Peyer's patch (tissue), 4 donors: ENCODE measurements around the gene NTRK2. TPM values are rescaled to one million over a fixed set of nuclear protein-coding genes. Genes with fewer than 3 reads are reported as not detected.

Experiments
- DNase-seq, 3 donors: peaks; one replicate each; pipeline ENCODE4 v3.0.0-alpha.2; 2017 to 2019
- H3K27ac ChIP-seq, 4 donors: fragments of 200-600 bp; sonication (generic); one replicate each; pipeline ENCODE4 v1.5.1; 2016 to 2019
- H3K27me3 ChIP-seq, 2 donors: fragments of 200-600 bp; sonication (generic); one replicate each; pipeline ENCODE4 v1.5.1; 2019
- H3K36me3 ChIP-seq, 3 donors: fragments of 200-600 bp; sonication (generic); one replicate each; pipeline ENCODE4 v1.5.1; 2016 to 2019
- H3K4me1 ChIP-seq, 4 donors: fragments of 200-600 bp; sonication (generic); one replicate each; pipeline ENCODE4 v1.5.1; 2016 to 2019
- H3K4me3 ChIP-seq, 4 donors: fragments of 200-600 bp; sonication (generic); 1 replicate in 3 of 4; 2 replicates in 1 of 4; pipeline ENCODE4 v1.5.1; 2016 to 2019; ENCODE audit warnings: mild to moderate bottlenecking in 1 of 4
- H3K9me3 ChIP-seq, 4 donors: fragments of 200-600 bp; sonication (generic); one replicate each; pipeline ENCODE4 v1.5.1; 2016 to 2019; ENCODE audit warnings: mild to moderate bottlenecking in 1 of 4
- CTCF ChIP-seq, 6 experiments: fragments of 450-650 bp in 4 of 6; fragments of 200-600 bp in 2 of 6; sonication (generic) in 1 of 6; IDR thresholded peaks; one replicate each; pipeline ENCODE4 v1.5.1; 2017 to 2019; ENCODE audit warnings: antibody characterized with exemption in 6 of 6, mild to moderate bottlenecking in 3 of 6, moderate library complexity in 1 of 6
- POLR2A ChIP-seq, 2 donors: fragments of 450-650 bp; IDR thresholded peaks; one replicate each; pipeline ENCODE4 v1.5.1; 2017; ENCODE audit warnings: antibody characterized with exemption in 2 of 2, mild to moderate bottlenecking in 2 of 2, moderate library complexity in 2 of 2
- total RNA-seq, 4 donors: library from RNA; depleted of rRNA; stranded (reverse); fragments of >200 nt; gene quantifications; one replicate each; pipeline ENCODE4 v1.1.0, GENCODE V29; 2016

Gene NTRK2
- total RNA-seq, 4 donors from 2014 or later: 0.35 to 1.7 (median 0.84) TPM

- TF ChIP-seq POLR2A (IDR thresholded peaks at IDR 0.05) (no peak), CTCF (IDR thresholded peaks at IDR 0.05) (no peak)
- no peaks in the 10 kb centered on the region for H3K27me3 ChIP-seq
- no peaks in the 10 kb centered on the region for H3K9me3 ChIP-seq
- DNase-seq: no peak
- H3K36me3 ChIP-seq: no peaks in the 10 kb centered on the region
- no peak overlapping the region for H3K27ac ChIP-seq
- no peaks in the 10 kb centered on the region for H3K4me1 ChIP-seq
- H3K4me3 ChIP-seq: no peak overlapping the region
These were observed 354.8 kb downstream of the NTRK2 start for GRCh38 chr9:85024374-85024773.

- TF ChIP-seq POLR2A (IDR thresholded peaks at IDR 0.05) (no peak), CTCF (IDR thresholded peaks at IDR 0.05) (no peak)
- no peaks in the 10 kb centered on the region for H3K36me3 ChIP-seq
- H3K9me3 ChIP-seq: no peaks in the 10 kb centered on the region
- no peaks in the 10 kb centered on the region for H3K27me3 ChIP-seq
- no peak overlapping the region for H3K4me3 ChIP-seq
- DNase-seq: no peak
- no peaks in the 10 kb centered on the region for H3K4me1 ChIP-seq
- no peak overlapping the region for H3K27ac ChIP-seq
These were observed 356.1 kb downstream of the NTRK2 start for GRCh38 chr9:85025638-85026037.

- DNase-seq: no peak
- H3K4me3 ChIP-seq: no peak overlapping the region
- H3K9me3 ChIP-seq: no peaks in the 10 kb centered on the region
- TF ChIP-seq CTCF (IDR thresholded peaks at IDR 0.05) (no peak), POLR2A (IDR thresholded peaks at IDR 0.05) (no peak)
- no peaks in the 10 kb centered on the region for H3K27me3 ChIP-seq
- no peaks in the 10 kb centered on the region for H3K4me1 ChIP-seq
- no peaks in the 10 kb centered on the region for H3K36me3 ChIP-seq
- H3K27ac ChIP-seq: no peak overlapping the region
These were observed 358.3 kb downstream of the NTRK2 start for GRCh38 chr9:85027870-85028269.

GRCh38 chr9:85030316-85030715 lies 360.8 kb downstream of the NTRK2 start:
- no peaks in the 10 kb centered on the region for H3K36me3 ChIP-seq
- H3K4me1 ChIP-seq: no peaks in the 10 kb centered on the region
- no peaks in the 10 kb centered on the region for H3K9me3 ChIP-seq
- no peaks in the 10 kb centered on the region for H3K27me3 ChIP-seq
- H3K27ac ChIP-seq: no peak overlapping the region
- H3K4me3 ChIP-seq: no peak overlapping the region
- no peak for DNase-seq
- no peak for TF ChIP-seq POLR2A (IDR thresholded peaks at IDR 0.05)
- no peak for TF ChIP-seq CTCF (IDR thresholded peaks at IDR 0.05)

- Histone ChIP-seq H3K4me1 (no peaks in the 10 kb centered on the region), H3K27me3 (no peaks in the 10 kb centered on the region), H3K9me3 (no peaks in the 10 kb centered on the region), H3K4me3 (no peak overlapping the region), H3K36me3 (no peaks in the 10 kb centered on the region), H3K27ac (peak overlapping the region in 1 of 4 donors; percentile 6)
- TF ChIP-seq CTCF (IDR thresholded peaks at IDR 0.05): no peak
- no peak for TF ChIP-seq POLR2A (IDR thresholded peaks at IDR 0.05)
- no peak for DNase-seq
These were observed 367.0 kb downstream of the NTRK2 start for GRCh38 chr9:85036496-85036895.

- H3K4me1 ChIP-seq: no peaks in the 10 kb centered on the region
- H3K9me3 ChIP-seq: no peaks in the 10 kb centered on the region
- no peak overlapping the region for H3K4me3 ChIP-seq
- no peaks in the 10 kb centered on the region for H3K27me3 ChIP-seq
- DNase-seq: no peak
- H3K36me3 ChIP-seq: no peaks in the 10 kb centered on the region
- no peak overlapping the region for H3K27ac ChIP-seq
- no peak for TF ChIP-seq CTCF (IDR thresholded peaks at IDR 0.05)
- TF ChIP-seq POLR2A (IDR thresholded peaks at IDR 0.05): no peak
These were observed 368.5 kb downstream of the NTRK2 start for GRCh38 chr9:85038061-85038460.
